GM18870 (cell line): Measurements from ENCODE around the gene ADRM1.

Experiments
- ATAC-seq: cut with Tn5 transposase; IDR thresholded peaks from one replicate; pipeline ENCODE4 v1.9.1; 2021; ENCODE audit warnings: moderate library complexity; ENCODE audit not compliant: unreplicated experiment

The ADRM1 gene

DNA sequence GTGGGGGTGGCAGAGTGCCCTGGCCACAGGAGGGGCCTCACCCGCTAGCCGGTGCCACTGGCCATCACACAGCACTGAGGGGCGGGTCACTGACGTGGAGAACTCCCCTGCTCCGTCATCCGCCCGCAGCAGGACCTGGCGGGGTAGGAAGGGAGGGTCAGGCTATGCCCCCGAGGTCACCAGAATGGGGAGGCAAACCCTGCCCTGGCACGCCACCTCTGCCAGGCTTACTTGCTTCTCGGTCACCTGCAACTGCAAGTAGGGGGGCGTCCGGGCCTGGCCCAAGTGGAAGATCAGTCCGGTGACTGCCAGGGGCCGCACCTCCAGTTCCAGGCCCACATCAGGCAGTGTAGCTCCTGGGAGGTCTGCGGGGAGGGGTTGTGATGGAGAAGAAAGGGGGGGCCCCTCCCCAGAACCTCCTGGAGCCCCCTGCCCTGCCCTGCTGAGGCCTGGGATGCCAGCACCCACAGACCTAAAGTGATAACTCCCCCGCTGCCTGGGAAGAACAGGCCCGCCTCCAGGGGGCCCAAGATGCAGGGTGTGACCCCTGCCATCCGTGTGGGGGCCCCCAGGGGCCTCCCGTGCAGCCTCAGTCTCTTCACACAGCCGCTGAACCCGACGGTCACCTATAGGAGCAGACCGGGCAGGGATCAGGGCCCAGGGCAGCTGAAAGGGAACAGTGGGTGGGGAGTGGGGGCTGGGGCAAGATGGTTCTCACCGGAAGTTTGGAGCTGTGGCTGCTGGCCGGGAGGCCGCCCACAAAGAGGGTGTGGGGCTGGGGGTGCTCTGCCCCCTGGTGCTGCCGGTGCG, 7.4 kb downstream of the ADRM1 start:
- no peak for ATAC-seq

GRCh38 chr20:62310757-62311121, 7.9 kb downstream of the ADRM1 start:
- no peak for ATAC-seq

GRCh38 chr20:62311150-62311549, 8.4 kb downstream of the ADRM1 start:
- no peak for ATAC-seq

DNA sequence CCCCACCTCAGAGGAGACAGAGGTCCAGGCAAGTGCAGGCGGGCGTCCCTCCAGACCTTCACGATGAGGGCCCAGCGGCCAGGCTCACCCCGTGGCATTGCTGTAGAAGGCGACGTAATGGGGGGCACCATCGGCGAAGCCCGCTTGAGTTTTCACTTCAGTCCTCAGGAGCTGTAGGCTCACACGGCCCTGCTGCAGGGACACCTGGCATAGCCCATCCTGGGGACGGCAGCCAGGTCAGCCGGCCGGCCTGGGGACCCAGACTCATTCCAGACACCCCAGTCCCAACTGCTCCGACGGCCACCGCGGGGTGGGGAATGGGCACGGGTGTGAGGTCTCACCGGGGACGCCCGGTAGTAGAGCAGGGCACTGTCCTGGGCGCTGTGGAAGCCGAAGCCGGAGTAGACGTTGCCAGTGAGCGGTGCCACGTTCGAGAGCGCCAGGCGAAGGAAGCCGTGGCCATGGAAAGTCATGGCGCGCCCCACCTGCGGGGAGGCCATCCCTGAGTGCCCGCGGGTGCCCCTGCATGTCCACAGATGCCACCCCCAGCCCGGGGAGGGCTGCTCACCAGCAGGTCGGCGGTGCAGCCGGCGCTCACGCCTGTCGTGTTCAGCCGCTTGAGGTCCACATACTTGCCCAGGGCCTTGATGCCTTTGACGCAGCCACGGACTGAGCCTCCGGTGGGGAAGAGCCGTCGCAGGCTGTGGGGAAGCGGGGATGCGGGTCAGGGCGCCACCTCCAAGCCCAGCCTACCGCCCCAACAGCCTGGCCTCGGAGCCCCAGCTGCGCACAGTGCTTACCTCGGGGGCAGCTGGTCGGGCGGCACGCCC, 9.2 kb downstream of the ADRM1 start:
- no peak for ATAC-seq

DNA sequence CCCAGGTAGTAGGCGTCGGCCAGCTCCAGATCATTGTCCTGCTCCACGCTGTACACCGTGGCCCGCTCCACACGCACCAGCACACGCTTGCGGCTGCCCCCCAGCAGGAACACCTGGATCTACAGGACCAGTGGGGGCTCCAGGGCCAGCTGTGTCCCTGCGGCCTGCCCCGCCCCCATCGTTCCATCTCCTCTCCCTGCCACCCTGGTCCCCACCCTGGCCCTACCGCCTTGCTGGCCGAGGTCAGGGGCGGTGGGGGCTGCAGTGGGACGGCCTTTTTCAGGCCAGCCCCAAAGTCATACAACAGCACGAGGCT, 9.8 kb downstream of the ADRM1 start:
- ATAC-seq = no peak

DNA sequence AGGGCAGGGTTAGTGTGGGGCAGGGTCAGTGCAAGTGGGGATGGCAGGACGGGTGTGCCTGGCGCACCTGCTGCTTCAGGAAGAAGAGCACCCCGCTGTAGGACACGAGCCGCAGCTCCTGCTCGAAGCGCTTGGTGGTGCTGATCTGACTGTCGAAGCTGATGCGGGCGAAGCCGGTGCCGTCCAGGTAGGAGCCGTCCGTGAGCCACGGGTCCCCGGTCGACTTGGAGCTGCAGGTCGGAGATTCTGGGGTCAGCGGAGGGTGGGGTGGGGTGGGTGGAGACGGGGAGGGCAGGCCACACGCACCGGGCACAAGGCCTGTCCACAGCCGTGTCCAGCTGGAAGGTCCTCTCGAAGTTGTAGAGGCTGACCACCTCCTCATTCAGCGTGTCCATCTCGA, 10.2 kb downstream of the ADRM1 start:
- ATAC-seq = no peak

- no peak for ATAC-seq
Observed at GRCh38 chr20:62313460-62314338, 10.9 kb downstream of the ADRM1 start.

DNA sequence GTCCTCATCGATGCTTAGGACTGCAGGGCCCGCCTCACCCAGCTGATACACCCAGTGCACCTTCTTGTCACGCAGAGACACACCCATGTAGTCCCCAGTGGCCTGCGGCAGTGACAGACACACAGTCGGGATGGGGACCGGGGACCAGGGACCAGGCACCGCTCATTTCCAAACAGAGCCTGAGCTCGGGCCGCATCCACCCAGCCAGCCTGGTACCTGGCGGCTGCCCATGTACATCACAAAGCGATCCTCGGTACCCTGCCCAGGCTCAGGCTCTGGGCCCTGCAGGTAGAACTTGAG, 11.5 kb downstream of the ADRM1 start:
- ATAC-seq = no peak

- ATAC-seq = no peak
Observed at GRCh38 chr20:62314711-62315302, 12.0 kb downstream of the ADRM1 start.

- ATAC-seq = no peak
Observed at GRCh38 chr20:62315773-62316172, 13.0 kb downstream of the ADRM1 start.

DNA sequence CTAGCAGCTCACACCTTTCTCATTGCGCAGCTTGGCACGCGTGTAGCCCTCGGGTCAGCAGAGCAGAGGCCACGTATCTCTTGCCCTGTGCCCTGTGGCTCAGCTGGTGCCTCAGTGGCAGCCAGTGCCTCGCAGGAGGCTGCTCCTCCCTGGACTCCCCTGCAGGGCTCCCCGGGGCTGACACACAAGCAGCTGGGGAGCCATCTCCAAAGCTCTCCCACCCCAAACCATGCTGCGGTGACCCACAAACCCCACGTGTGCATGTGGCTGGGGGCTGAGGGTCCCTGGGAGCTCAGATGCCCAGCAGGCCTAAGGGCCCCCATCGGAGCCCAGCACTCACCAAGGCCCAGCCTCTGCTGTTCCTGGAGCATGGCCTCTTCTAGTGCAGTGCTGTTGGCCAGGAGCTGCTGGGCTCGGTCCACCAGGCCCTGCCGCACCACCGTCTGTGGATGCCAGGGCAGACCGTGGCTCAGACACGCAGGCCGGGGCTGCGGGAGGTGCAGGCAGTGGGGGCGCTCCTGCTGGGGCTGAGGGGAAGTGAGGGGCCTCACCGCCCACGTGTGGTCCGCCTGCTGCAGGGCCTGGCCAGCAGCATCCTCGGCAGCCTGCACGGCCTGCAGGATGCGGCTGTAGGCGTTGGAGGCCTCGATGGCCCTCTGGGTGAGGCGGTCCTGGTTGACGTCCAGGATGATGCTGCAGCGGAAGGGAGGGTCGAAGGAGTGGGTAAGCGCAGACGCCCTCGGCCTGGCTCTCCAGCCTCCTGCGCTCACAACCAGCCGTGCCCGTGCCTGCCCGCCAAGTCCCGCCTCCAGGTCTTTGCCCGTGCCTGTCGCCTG, 13.8 kb downstream of the ADRM1 start:
- no peak for ATAC-seq

DNA sequence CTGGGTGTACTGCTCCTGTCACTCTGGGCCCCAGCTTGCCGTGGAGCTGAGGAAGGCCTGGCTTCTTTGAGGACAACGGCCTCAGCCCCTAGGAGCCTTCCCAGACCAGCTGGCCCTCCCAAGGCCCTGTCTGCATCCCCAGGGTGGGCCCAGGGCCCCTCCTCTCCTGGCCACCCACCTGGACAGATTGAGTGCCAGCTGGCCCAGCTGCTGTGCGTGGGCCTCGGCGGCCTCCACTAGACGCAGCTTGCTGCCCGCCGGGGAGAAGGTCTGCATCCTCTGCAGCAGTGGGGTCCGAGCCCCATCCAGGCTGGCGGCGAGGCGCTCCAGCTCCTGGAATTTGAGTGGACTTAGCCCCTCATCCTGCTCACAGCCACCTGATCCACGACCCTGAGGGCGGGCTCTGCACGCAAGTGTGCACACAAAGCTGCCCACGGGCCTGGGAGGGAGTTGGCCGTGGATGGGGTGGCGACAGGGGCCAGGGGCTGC, 14.4 kb downstream of the ADRM1 start:
- ATAC-seq = no peak

DNA sequence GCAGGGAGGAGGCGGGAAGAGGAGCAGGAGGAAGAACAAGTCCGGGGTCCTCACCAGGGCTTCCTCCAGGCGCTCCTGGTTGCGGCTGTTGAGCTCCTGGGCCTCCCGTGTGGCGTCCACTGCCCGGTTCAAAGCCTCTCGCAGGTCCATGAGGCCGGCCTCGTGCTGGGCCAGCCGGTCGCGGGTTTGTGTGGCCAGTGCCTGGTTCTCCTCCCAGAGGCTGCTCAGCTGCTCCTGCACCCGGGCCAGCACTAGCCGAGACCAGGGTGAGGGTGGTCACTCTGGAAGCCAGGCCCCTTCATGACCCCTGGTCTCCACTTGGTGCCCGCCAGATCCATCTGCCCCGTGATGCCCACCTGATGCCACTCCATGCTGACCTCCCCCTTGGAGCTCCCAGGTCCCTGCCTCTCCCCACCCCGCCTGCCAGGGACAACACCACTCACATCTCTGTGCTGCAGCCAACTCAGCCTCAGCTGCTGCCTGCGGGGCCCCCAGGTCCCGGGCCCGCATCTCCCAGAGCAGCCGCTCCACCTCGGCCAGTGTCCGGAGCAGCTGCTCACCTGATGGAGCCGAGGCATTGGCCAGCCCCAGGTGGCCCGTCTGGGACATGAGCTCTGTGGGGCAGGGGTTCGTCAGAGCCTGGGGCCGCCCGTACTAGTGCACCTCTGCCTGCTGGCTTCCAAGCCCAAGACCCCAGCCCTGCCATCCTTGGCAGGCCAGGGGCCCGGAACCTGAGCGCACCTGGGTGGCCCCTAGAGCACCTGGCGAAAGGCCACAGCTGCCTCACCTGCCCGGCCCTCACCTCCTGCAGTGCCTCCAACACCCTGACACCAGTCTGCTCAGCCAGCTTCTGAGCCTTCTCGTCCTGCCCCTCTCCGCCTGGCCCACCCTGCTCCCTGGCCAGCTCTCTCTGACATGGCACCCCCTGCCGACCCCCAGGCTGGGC, 15.9 kb downstream of the ADRM1 start:
- ATAC-seq = no peak

GRCh38 chr20:62319346-62319909, 16.6 kb downstream of the ADRM1 start:
- ATAC-seq = no peak

GRCh38 chr20:62320581-62321354, 18.0 kb downstream of the ADRM1 start:
- ATAC-seq = no peak

- no peak for ATAC-seq
Observed at GRCh38 chr20:62321521-62321948, 18.7 kb downstream of the ADRM1 start.

DNA sequence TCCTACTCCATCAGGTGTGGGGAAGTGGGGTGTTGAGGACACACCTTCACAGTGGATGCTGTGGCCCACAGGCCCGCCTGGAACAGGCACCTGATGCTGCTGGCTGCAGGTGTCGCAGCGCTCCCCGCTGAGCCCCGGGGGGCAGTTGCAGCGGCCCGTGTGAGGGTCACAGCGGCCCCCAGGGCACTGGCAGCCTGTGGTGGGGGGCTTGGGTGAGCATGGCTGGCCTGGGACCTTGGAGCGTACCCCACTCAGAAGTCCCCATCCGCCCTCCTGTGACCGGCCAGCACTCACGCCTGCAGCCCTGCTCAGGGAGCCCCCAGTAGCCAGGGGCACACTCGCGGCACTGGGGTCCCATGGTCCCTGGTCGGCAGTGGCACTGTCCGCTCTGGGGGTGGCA, 19.2 kb downstream of the ADRM1 start:
- no peak for ATAC-seq

DNA sequence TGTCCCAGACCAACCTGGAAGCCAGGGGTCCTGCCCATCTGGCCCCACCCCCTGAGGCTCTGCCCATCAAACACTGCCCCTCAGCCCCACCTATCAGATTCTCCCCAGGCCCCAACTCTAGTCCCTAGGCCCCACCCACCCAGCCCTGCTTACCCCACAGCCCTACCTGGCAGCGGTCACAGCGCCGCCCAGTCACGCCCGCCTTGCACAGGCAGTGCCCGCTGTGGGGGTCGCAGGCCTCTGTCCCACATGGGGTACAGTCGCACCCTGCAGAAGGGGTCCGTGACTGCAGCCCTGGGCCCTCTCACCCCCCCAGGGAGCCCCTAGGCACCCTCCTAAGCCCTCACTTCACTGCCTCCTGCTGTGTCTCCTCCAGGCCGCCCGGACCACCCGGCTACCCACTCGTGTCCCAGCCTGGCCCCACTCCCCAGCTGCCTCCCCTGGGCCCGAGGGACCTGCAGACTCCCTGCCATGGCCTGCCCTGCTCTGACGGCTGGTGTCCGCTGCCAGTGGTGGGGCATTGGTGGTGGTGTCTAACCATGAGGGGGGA, 19.8 kb downstream of the ADRM1 start:
- ATAC-seq = no peak
